ENCODE measurements around the gene SF1. TPM values are rescaled to one million over a fixed set of nuclear protein-coding genes. Genes with fewer than 3 reads are reported as not detected.

The SF1 gene
- total RNA-seq, 1 donor from 2014 or later: 102 TPM

Other genes starting within 250 kb of the SF1 start
- gene SLC22A11, start 222.6 kb downstream of the SF1 start, total RNA-seq: not detected
- not detected for gene SLC22A12, start 187.3 kb downstream of the SF1 start, total RNA-seq
- gene NRXN2, start 55.3 kb downstream of the SF1 start, total RNA-seq: 9.4 TPM
- 12.0 TPM for gene RASGRP2, start 34.4 kb downstream of the SF1 start, total RNA-seq
- gene PYGM, start 18.6 kb downstream of the SF1 start, total RNA-seq: 291 TPM
- 2.6 TPM for gene MAP4K2, start 24.7 kb upstream of the SF1 start, total RNA-seq
- gene MEN1, start 32.0 kb upstream of the SF1 start, total RNA-seq: 7.3 TPM
- under 0.01 TPM for gene CDC42BPG, start 66.1 kb upstream of the SF1 start, total RNA-seq
- 28.2 TPM for gene EHD1, start 100.1 kb upstream of the SF1 start, total RNA-seq
- gene ATG2A, start 138.7 kb upstream of the SF1 start, total RNA-seq: 3.1 TPM
- gene PPP2R5B, start 146.1 kb upstream of the SF1 start, total RNA-seq: 6.3 TPM
- gene GPHA2, start 157.4 kb upstream of the SF1 start, total RNA-seq: not detected
- not detected for gene MAJIN, start 193.6 kb upstream of the SF1 start, total RNA-seq
- 0.52 TPM for gene BATF2, start 218.4 kb upstream of the SF1 start, total RNA-seq
- 53.2 TPM for gene ARL2, start 235.6 kb upstream of the SF1 start, total RNA-seq
- 12.0 TPM for gene SNX15, start 248.9 kb upstream of the SF1 start, total RNA-seq

All from skeletal muscle tissue (tissue), 1 donor.